GM12891 (cell line): ENCODE data around the gene SPOCD1.

Experiments used
- DNase-seq: peaks from one replicate; pipeline ENCODE4 v3.0.0; 2011; ENCODE audit warnings: low spot score; ENCODE audit not compliant: insufficient read length
- FAIRE-seq: peaks from 2 replicates; lab custom pipeline; 2011; peaks lifted over from hg19 to GRCh38; lab: Jason Lieb, UNC
- PAX5 ChIP-seq: IDR thresholded peaks from 2 replicates; pipeline ENCODE4 v1.6.1; 2011; ENCODE audit warnings: low read length, moderate library complexity, mild to moderate bottlenecking; ENCODE audit not compliant: insufficient read depth, severe bottlenecking
- POLR2A ChIP-seq: IDR thresholded peaks from 2 replicates; pipeline ENCODE4 v1.6.1; 2011; ENCODE audit warnings: low read depth, low read length, control low read depth
- POLR2AphosphoS5 ChIP-seq: IDR thresholded peaks from 2 replicates; pipeline ENCODE4 v1.6.1; 2011; ENCODE audit warnings: low read depth, low read length, control low read depth
- POU2F2 ChIP-seq: IDR thresholded peaks from 2 replicates; pipeline ENCODE4 v1.6.1; 2011; ENCODE audit warnings: low read depth, mild to moderate bottlenecking, control low read depth, low read length, moderate library complexity
- SPI1 ChIP-seq: IDR thresholded peaks from 2 replicates; pipeline ENCODE4 v1.6.1; 2011; ENCODE audit warnings: low read depth, low read length, control low read depth
- TAF1 ChIP-seq: IDR thresholded peaks from 2 replicates; pipeline ENCODE4 v1.6.1; 2011; ENCODE audit warnings: low read depth, low read length, control low read depth

Gene SPOCD1

GRCh38 chr1:31781756-31782371, 34.0 kb downstream of the SPOCD1 start:
- FAIRE-seq: no peak
- no peak for DNase-seq
- no peak for TF ChIP-seq TAF1
- TF ChIP-seq POLR2AphosphoS5: no peak
- TF ChIP-seq SPI1: no peak
- no peak for TF ChIP-seq POLR2A
- TF ChIP-seq POU2F2: no peak
- no peak for TF ChIP-seq PAX5

- FAIRE-seq: no peak
- TF ChIP-seq POLR2A: no peak
- no peak for TF ChIP-seq POLR2AphosphoS5
- no peak for TF ChIP-seq POU2F2
- no peak for DNase-seq
These were observed 34.6 kb downstream of the SPOCD1 start for GRCh38 chr1:31781138-31781755.

- DNase-seq: no peak
- no peak for FAIRE-seq
- TF ChIP-seq PAX5 (no peak), POLR2A (no peak), POU2F2 (no peak), SPI1 (no peak), POLR2AphosphoS5 (no peak), TAF1 (no peak)
These were observed 35.2 kb downstream of the SPOCD1 start for GRCh38 chr1:31780632-31781031.

GRCh38 chr1:31779687-31780086, 36.1 kb downstream of the SPOCD1 start:
- FAIRE-seq (no peak), DNase-seq (no peak)
- TF ChIP-seq POLR2A (no peak), TAF1 (no peak), POU2F2 (no peak), SPI1 (no peak), POLR2AphosphoS5 (no peak), PAX5 (no peak)

- FAIRE-seq (no peak), DNase-seq (no peak)
- TF ChIP-seq PAX5: no peak
- TF ChIP-seq POLR2AphosphoS5: no peak
- no peak for TF ChIP-seq POU2F2
- TF ChIP-seq TAF1: no peak
- TF ChIP-seq POLR2A: no peak
- TF ChIP-seq SPI1: no peak
These were observed 36.9 kb downstream of the SPOCD1 start for GRCh38 chr1:31778763-31779488.

GRCh38 chr1:31776516-31776915, 39.3 kb downstream of the SPOCD1 start:
- DNase-seq (no peak), FAIRE-seq (no peak)
- TF ChIP-seq POLR2AphosphoS5: no peak
- no peak for TF ChIP-seq SPI1
- no peak for TF ChIP-seq PAX5
- no peak for TF ChIP-seq TAF1
- TF ChIP-seq POLR2A: no peak
- no peak for TF ChIP-seq POU2F2

GRCh38 chr1:31776032-31776431, 39.8 kb downstream of the SPOCD1 start:
- TF ChIP-seq PAX5 (no peak), SPI1 (no peak), POU2F2 (no peak), POLR2AphosphoS5 (no peak), POLR2A (no peak), TAF1 (no peak)
- FAIRE-seq (no peak), DNase-seq (no peak)

- TF ChIP-seq POLR2AphosphoS5: no peak
- TF ChIP-seq SPI1: no peak
- TF ChIP-seq POLR2A: no peak
- no peak for TF ChIP-seq POU2F2
- no peak for TF ChIP-seq PAX5
- no peak for TF ChIP-seq TAF1
- FAIRE-seq: no peak
- no peak for DNase-seq
These were observed 40.4 kb downstream of the SPOCD1 start for GRCh38 chr1:31775210-31775999.

GRCh38 chr1:31774495-31774894, 41.3 kb downstream of the SPOCD1 start:
- FAIRE-seq: no peak
- TF ChIP-seq TAF1 (no peak), POLR2A (no peak), POU2F2 (no peak), SPI1 (no peak), PAX5 (no peak), POLR2AphosphoS5 (no peak)
- no peak for DNase-seq
